VCaP (cell line): Measurements from ENCODE around the gene MYO18B.

Experiments used
- H3K27ac ChIP-seq: fragments of 450-650 bp; 2 replicates; pipeline ENCODE4 v1.5.1; 2017
- CTCF ChIP-seq: fragments of 450-650 bp; conservative IDR thresholded peaks from 2 replicates; pipeline ENCODE4 v1.5.1; 2017; ENCODE audit warnings: mild to moderate bottlenecking, moderate library complexity

The MYO18B gene

GRCh38 chr22:25835348-25835747 is 93.4 kb downstream of the MYO18B start:
- H3K27ac ChIP-seq: no peak overlapping the region
- TF ChIP-seq CTCF: no peak

- no peak for TF ChIP-seq CTCF
- no peak overlapping the region for H3K27ac ChIP-seq
Measured at GRCh38 chr22:25837288-25837900, 95.4 kb downstream of the MYO18B start.

- H3K27ac ChIP-seq: no peak overlapping the region
- TF ChIP-seq CTCF: no peak
Measured at GRCh38 chr22:25838960-25839741, 97.2 kb downstream of the MYO18B start.

- TF ChIP-seq CTCF: no peak
- H3K27ac ChIP-seq: no peak overlapping the region
Measured at GRCh38 chr22:25839755-25840154, 97.8 kb downstream of the MYO18B start.

- H3K27ac ChIP-seq: no peak overlapping the region
- no peak for TF ChIP-seq CTCF
Measured at GRCh38 chr22:25840167-25840566, 98.2 kb downstream of the MYO18B start.

- no peak for TF ChIP-seq CTCF
- H3K27ac ChIP-seq: no peak overlapping the region
Measured at GRCh38 chr22:25840891-25841290, 98.9 kb downstream of the MYO18B start.

GRCh38 chr22:25841775-25842174 is 99.8 kb downstream of the MYO18B start:
- no peak for TF ChIP-seq CTCF
- no peak overlapping the region for H3K27ac ChIP-seq
